ENCODE measurements around the gene SPHK1.
A peak's percentile ranks its signal among the peaks of the same experiment; 100 is the strongest.

The SPHK1 gene

DNA sequence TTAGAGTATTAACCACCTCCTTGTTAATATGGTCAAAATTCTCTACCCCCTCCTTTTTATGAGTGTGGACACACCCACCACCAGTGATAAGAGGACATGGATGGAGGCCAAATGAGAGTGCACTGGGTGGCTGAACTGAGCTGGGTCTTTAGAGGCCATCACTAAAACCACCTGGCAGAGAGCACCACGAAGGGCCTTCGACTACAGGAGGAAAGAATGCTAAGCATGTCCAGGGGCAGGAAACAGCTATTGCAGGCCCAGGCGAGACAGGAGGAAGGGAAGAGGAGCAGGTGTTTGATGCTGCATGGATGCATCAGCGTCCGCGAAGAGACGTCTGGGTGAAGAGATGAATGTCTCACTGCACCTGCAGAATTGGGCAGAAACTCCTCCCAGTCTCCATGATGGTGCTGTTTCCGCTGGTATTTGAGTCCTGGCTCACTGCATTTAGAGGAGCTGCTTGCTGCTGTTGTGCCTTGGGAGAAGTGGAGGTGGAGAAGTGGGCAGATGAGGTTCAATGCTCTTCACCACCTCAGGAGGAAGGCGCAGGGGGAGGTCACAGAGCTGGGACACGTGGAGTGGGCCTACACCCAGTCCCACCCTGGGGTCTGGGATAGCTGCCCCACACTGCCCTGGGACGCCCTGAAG is 33.2 kb downstream of the SPHK1 start:
- DNase-seq (ENCODE audit: low read depth): no peak
- TF ChIP-seq, protein P1, sequence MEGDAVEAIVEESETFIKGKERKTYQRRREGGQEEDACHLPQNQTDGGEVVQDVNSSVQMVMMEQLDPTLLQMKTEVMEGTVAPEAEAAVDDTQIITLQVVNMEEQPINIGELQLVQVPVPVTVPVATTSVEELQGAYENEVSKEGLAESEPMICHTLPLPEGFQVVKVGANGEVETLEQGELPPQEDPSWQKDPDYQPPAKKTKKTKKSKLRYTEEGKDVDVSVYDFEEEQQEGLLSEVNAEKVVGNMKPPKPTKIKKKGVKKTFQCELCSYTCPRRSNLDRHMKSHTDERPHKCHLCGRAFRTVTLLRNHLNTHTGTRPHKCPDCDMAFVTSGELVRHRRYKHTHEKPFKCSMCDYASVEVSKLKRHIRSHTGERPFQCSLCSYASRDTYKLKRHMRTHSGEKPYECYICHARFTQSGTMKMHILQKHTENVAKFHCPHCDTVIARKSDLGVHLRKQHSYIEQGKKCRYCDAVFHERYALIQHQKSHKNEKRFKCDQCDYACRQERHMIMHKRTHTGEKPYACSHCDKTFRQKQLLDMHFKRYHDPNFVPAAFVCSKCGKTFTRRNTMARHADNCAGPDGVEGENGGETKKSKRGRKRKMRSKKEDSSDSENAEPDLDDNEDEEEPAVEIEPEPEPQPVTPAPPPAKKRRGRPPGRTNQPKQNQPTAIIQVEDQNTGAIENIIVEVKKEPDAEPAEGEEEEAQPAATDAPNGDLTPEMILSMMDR (conservative IDR thresholded peaks at IDR 0.05; ENCODE audit: low read depth, low read length): no peak
- H3K4me3 ChIP-seq (ENCODE audit: low read depth, low read length): no peak overlapping the region

GRCh38 chr17:76419576-76420260 is 35.3 kb downstream of the SPHK1 start:
- TF ChIP-seq, protein P1 (conservative IDR thresholded peaks at IDR 0.05; ENCODE audit: low read depth, low read length): no peak
- no peak for DNase-seq (ENCODE audit: low read depth)
- H3K4me3 ChIP-seq (ENCODE audit: low read depth, low read length): no peak overlapping the region

DNA sequence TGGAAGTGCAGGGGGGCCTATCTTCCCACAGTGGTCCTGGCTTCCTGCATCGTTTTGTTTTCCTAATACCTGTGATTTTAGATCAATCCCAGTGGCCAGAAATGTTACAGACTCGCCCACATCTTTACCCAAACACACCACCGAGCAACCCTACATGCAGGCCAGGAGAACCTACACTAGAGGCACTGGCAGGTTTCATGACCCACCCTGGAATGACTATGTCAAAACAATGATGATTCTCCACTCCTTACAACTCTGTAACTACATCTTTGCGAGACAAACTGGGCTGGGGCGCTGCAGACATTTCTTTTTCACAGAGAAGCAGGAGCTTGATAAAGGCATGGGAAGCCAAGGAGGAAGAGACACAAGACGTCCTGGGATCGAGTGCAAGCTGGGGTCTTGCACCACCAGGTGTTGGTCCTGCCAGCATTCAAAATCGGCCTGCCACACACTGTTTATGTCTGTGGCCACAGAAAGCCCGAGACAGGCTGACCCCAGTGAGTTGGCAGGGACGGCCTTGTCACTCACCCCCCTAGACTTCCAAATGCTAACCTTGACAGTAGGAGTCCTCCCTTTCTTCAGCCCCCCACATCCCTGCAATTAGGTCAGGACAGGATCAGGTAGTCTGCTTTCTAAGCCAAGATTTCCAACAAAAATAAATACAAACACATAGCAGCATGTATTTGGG is 36.1 kb downstream of the SPHK1 start:
- DNase-seq (ENCODE audit: low read depth): no peak
- TF ChIP-seq, protein P1 (conservative IDR thresholded peaks at IDR 0.05; ENCODE audit: low read depth, low read length): no peak
- H3K4me3 ChIP-seq (ENCODE audit: low read depth, low read length): no peak overlapping the region

GRCh38 chr17:76421044-76421407 is 36.6 kb downstream of the SPHK1 start:
- TF ChIP-seq, protein P1 (conservative IDR thresholded peaks at IDR 0.05; ENCODE audit: low read depth, low read length): no peak
- DNase-seq (ENCODE audit: low read depth): peak; percentile 28
- no peak overlapping the region for H3K4me3 ChIP-seq (ENCODE audit: low read depth, low read length)

DNA sequence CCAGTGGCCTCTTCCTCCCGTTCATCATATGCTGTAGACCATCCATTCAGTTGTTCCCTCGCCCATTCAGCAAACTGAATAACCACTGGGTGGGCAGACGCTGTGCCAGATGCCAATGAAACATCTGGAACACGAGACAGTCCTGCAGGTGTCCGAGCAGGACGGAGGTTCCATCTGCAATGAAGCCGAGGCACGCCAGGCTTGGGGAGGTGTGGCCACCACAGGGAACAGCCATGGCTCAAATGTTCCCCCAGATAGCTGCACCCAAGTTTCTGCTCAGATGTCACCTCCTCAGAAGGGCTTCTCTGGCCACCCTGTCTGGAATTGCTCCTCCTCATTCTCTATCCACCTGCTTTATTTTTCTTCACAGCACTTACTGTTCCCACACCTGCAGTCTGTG is 38.0 kb downstream of the SPHK1 start:
- TF ChIP-seq, protein P1 (conservative IDR thresholded peaks at IDR 0.05; ENCODE audit: low read depth, low read length): no peak
- DNase-seq (ENCODE audit: low read depth): no peak
- no peak overlapping the region for H3K4me3 ChIP-seq (ENCODE audit: low read depth, low read length)

GRCh38 chr17:76422860-76423259 is 38.5 kb downstream of the SPHK1 start:
- H3K4me3 ChIP-seq (ENCODE audit: low read depth, low read length): no peak overlapping the region
- TF ChIP-seq, protein P1 (conservative IDR thresholded peaks at IDR 0.05; ENCODE audit: low read depth, low read length): no peak
- DNase-seq (ENCODE audit: low read depth): no peak

Measured in choroid plexus epithelial cell (primary cell).